Forelimb muscle (tissue), 1 donor: ENCODE measurements around the gene SLC15A2. TPM values are rescaled to one million over a fixed set of nuclear protein-coding genes. Genes with fewer than 3 reads are reported as not detected.
A peak's percentile ranks its signal among the peaks of the same experiment; 100 is the strongest.
"Not testable (repeated sequence)": the region's sequence is repeated elsewhere in the genome, so short reads cannot be mapped to it uniquely, and the experiment has no call there.

Experiments
- DNase-seq: peaks from one replicate; pipeline ENCODE4 v3.0.0-alpha.2; 2013; ENCODE audit warnings: low read depth
- polyA plus RNA-seq: library from polyadenylated mRNA; unstranded; fragments of 120-200 nt; gene quantifications from one replicate; pipeline ENCODE4 v1.2.1, GENCODE V29; 2013; ENCODE audit not compliant: insufficient read length

SLC15A2 gene
- polyA plus RNA-seq, 1 donor = 49.8 TPM

- no peak for DNase-seq
These were observed 32.2 kb downstream of the SLC15A2 start for GRCh38 chr3:121926380-121926779.

- DNase-seq = not testable (repeated sequence)
These were observed 44.1 kb downstream of the SLC15A2 start for GRCh38 chr3:121938141-121938855.

GRCh38 chr3:121941592-121941991, 47.4 kb downstream of the SLC15A2 start:
- DNase-seq = no peak

GRCh38 chr3:121942116-121942786, 48.0 kb downstream of the SLC15A2 start:
- no peak for DNase-seq

- DNase-seq = no peak
These were observed 49.2 kb downstream of the SLC15A2 start for GRCh38 chr3:121943431-121943830.

- DNase-seq = no peak
These were observed 54.4 kb downstream of the SLC15A2 start for GRCh38 chr3:121948641-121949040.

- DNase-seq = no peak
These were observed 57.2 kb downstream of the SLC15A2 start for GRCh38 chr3:121951291-121951919.

- no peak for DNase-seq
These were observed 62.2 kb downstream of the SLC15A2 start for GRCh38 chr3:121956363-121956762.

- DNase-seq = peak; percentile 17
These were observed 63.6 kb downstream of the SLC15A2 start for GRCh38 chr3:121957674-121958415.

- DNase-seq = no peak
These were observed 64.6 kb downstream of the SLC15A2 start for GRCh38 chr3:121958801-121959200.

- no peak for DNase-seq
These were observed 67.1 kb downstream of the SLC15A2 start for GRCh38 chr3:121961283-121961682.

- DNase-seq = no peak
These were observed 68.2 kb downstream of the SLC15A2 start for GRCh38 chr3:121962443-121962842.

- DNase-seq = no peak
These were observed 69.4 kb downstream of the SLC15A2 start for GRCh38 chr3:121963608-121964007.

GRCh38 chr3:121969631-121970030, 75.4 kb downstream of the SLC15A2 start:
- DNase-seq = no peak

GRCh38 chr3:121970047-121970446, 75.8 kb downstream of the SLC15A2 start:
- no peak for DNase-seq

GRCh38 chr3:121974601-121975111, 80.5 kb downstream of the SLC15A2 start:
- no peak for DNase-seq

GRCh38 chr3:121975702-121976302, 81.6 kb downstream of the SLC15A2 start:
- no peak for DNase-seq

GRCh38 chr3:121976727-121977126, 82.5 kb downstream of the SLC15A2 start:
- no peak for DNase-seq

- no peak for DNase-seq
These were observed 85.0 kb downstream of the SLC15A2 start for GRCh38 chr3:121979246-121979645.

- DNase-seq = no peak
These were observed 85.7 kb downstream of the SLC15A2 start for GRCh38 chr3:121979734-121980449.

- DNase-seq = no peak
These were observed 86.2 kb downstream of the SLC15A2 start for GRCh38 chr3:121980450-121980796.
